Retinal pigment epithelial cell (primary cell): Measurements from ENCODE around the gene PRKN.
A peak's percentile ranks its signal among the peaks of the same experiment; 100 is the strongest.

ENCODE experiments used
- DNase-seq: peaks from one replicate; pipeline ENCODE4 v3.0.0-alpha.2; 2010; ENCODE audit warnings: low read depth
- H3K4me3 ChIP-seq: 2 replicates; pipeline ENCODE4 v1.5.1; 2011; ENCODE audit warnings: mild to moderate bottlenecking, low read length, control low read depth, moderate library complexity
- TF ChIP-seq, protein P1 (sequence below): conservative IDR thresholded peaks from 2 replicates; pipeline ENCODE4 v1.5.1; 2011; ENCODE audit warnings: low read depth, low read length, control low read depth, inconsistent platforms

The PRKN gene

DNA sequence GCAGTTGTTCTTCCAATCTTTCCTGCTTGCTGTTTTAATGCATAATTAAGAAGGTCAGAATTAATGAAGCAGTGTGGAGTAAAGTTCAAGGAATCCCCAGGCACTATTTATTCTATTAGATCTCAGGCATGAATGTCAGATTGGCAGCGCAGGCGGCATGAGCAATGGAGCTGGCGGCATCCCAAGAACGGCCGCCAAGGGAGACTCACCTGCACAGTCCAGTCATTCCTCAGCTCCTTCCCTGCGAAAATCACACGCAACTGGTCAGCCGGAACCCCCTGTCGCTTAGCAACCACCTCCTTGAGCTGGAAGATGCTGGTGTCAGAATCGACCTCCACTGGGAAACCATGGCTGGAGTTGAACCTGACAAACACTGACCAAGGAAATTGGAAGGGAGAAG, 284.5 kb downstream of the PRKN start:
- TF ChIP-seq, protein P1, sequence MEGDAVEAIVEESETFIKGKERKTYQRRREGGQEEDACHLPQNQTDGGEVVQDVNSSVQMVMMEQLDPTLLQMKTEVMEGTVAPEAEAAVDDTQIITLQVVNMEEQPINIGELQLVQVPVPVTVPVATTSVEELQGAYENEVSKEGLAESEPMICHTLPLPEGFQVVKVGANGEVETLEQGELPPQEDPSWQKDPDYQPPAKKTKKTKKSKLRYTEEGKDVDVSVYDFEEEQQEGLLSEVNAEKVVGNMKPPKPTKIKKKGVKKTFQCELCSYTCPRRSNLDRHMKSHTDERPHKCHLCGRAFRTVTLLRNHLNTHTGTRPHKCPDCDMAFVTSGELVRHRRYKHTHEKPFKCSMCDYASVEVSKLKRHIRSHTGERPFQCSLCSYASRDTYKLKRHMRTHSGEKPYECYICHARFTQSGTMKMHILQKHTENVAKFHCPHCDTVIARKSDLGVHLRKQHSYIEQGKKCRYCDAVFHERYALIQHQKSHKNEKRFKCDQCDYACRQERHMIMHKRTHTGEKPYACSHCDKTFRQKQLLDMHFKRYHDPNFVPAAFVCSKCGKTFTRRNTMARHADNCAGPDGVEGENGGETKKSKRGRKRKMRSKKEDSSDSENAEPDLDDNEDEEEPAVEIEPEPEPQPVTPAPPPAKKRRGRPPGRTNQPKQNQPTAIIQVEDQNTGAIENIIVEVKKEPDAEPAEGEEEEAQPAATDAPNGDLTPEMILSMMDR, result no peak
- no peak overlapping the region for H3K4me3 ChIP-seq
- peak; percentile 10 for DNase-seq

DNA sequence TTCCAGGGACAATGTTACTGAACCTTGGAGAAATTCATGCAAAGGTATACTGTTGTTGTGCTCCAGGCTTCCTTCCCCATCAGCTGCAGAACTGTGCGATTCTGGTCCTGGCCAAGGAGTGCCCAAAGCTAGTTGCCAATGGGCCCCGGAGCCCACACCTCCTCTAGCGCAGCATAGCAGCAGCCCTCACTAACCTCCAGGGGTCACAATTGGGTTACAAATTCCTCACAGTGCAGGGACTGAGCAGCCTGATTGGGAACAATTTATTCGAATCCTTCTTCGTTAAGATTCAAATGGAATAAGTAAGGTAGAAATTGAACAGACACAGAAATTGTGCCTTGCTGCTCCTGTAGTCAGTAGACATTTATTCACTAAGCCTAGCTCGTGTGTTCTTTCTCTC, 284.9 kb downstream of the PRKN start:
- TF ChIP-seq, protein P1, result peak; percentile 47
- peak; percentile 7 for DNase-seq
- no peak overlapping the region for H3K4me3 ChIP-seq

DNA sequence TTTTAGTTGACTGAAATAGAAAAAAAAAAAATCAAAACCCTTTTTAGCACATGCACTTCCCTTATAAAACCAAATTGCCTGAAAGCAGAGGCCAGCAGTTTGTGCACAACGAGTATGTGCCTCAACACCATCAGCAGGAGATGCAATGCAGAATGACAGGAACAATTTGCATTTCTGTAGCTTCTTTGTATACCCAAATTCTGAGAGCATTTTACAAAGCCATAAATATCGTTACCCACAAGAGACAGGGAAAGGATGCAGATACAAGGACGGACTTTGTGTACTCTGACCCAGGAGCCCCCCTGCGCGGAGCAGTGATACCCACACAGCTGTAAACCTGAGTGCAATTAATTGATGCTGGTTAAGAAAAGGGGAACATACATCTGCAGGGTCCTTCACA, 285.6 kb downstream of the PRKN start:
- TF ChIP-seq, protein P1, result no peak
- no peak for DNase-seq
- H3K4me3 ChIP-seq, result no peak overlapping the region

DNA sequence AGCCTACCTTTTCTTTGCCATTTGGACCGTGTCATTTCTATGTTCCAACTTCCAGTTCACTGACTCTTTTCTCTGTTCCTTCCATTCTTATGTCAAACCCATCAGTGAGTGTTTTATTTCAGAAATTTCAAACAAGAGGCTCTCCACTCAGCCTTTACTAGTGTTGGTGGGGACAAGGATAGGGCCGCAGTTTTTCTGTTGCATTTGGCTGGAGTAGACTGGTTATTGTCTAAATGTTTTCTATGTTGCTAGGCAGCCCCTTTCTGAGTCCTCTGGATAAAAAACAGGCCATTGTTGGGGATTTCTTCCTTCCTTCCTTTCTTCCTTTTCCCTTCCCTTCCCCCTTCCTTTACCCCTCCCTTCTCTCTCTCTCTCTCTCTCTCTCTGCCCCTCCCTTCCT, 288.6 kb downstream of the PRKN start:
- no peak for DNase-seq
- H3K4me3 ChIP-seq, result no peak overlapping the region
- TF ChIP-seq, protein P1, result no peak

DNA sequence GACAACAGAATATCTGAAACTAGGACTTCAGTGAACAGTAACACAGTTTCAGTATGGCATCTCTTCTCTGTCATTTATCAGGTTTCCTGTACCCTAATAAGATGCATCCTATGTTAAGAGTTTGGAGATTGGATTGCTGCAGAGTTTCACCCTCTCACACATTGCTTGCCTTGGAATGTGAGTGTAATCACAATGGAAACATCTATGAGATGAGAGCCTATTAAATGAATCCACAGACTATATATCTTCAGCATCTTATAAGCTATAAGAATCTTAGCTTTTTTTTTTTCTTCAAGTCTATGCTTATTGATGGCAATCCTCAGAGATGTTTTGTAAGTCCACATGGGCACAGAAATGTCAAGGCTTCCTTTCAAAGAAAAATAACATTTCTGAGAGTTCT, 292.5 kb downstream of the PRKN start:
- no peak for DNase-seq
- TF ChIP-seq, protein P1, result no peak

DNA sequence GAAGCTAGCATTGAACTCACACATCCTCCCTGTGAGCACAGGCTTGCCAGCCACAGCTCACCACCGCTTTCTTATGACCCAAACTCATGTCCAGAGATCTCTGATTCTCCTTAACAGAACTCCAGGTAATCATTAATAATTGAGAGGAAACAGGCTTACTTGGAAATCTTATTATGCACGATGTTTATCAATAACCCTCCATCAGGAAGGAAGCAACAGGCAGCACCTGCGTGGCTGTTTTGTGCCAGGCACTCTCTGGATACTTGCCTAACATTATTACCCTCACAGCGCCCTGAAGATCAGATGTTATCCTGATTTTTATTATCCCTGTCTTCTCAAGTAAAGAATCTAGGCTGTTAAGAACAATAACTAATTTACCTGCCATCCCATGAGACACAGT, 306.6 kb downstream of the PRKN start:
- no peak for DNase-seq
- TF ChIP-seq, protein P1, result no peak
- H3K4me3 ChIP-seq, result no peak overlapping the region

More for the DNA sequence above, 292.5 kb downstream of the PRKN start:
- H3K4me3 ChIP-seq, result no peak overlapping the region

DNA sequence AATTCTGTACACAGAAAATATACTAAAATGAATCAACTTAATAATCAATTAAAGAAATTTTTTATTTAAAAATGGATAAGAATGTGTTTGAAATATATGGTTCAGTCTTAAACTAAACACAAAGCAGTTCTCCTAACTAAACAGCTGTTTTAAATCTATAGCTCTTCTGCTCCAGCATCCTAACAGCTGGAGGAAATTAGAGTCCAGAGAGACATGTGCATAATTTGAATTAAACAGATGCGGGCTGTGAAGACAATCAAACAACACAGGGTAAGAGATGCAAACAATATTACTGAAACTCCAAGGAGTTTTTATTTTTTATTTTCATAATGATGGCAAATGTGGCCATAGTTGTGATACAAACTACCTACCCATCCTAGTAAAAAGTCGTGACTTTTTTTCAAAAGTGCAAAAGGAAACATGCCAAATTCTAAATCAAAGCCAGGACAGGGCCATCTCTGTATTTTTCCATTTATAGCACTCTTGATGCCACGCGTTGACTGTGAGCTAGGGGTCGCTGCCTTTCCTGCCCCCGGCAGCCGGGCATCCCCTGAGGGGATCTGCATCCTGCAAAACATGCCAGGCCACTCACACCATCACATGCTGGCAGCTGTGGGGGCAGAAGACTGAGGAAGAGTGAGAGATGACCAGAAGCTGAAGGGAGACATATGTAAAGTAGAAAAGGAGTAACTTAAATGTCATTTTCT, 310.6 kb downstream of the PRKN start:
- no peak overlapping the region for H3K4me3 ChIP-seq
- TF ChIP-seq, protein P1, result no peak
- DNase-seq, result no peak
